C4-2B (cell line): ENCODE measurements around the gene EDN3.

Source experiments
- H3K27ac ChIP-seq: fragments of 450-650 bp; 2 replicates; pipeline ENCODE4 v1.5.1; 2017
- ZFX ChIP-seq: fragments of 450-650 bp; IDR thresholded peaks from 2 replicates; pipeline ENCODE4 v1.6.1; 2017
- TF ChIP-seq, protein P1 (sequence below): fragments of 450-650 bp; conservative IDR thresholded peaks from 2 replicates; pipeline ENCODE4 v1.5.1; 2017; ENCODE audit warnings: mild to moderate bottlenecking

EDN3 gene

GRCh38 chr20:59361411-59361810, 61.0 kb downstream of the EDN3 start:
- TF ChIP-seq, protein P1, sequence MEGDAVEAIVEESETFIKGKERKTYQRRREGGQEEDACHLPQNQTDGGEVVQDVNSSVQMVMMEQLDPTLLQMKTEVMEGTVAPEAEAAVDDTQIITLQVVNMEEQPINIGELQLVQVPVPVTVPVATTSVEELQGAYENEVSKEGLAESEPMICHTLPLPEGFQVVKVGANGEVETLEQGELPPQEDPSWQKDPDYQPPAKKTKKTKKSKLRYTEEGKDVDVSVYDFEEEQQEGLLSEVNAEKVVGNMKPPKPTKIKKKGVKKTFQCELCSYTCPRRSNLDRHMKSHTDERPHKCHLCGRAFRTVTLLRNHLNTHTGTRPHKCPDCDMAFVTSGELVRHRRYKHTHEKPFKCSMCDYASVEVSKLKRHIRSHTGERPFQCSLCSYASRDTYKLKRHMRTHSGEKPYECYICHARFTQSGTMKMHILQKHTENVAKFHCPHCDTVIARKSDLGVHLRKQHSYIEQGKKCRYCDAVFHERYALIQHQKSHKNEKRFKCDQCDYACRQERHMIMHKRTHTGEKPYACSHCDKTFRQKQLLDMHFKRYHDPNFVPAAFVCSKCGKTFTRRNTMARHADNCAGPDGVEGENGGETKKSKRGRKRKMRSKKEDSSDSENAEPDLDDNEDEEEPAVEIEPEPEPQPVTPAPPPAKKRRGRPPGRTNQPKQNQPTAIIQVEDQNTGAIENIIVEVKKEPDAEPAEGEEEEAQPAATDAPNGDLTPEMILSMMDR = no peak
- no peak for TF ChIP-seq ZFX

DNA sequence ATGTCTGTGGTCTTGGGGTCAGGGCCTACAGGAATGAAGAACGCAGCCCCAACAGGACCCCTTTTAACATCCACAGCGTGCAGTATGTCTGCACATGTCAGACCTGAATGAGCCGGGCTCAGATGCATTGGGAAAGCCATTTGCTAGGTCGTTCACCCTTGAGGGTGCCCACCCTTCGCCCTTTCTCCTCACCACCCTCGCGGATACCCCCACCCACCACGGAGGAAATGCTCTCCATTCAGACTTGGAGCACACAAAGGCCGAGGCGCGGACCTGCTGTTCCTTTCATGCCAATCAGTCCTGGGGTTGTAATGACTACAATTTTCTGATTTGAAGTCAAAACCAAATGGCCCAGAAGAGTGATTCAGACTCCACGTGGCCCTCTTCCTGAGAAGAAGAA, 62.7 kb downstream of the EDN3 start:
- H3K27ac ChIP-seq = no peak overlapping the region
- TF ChIP-seq ZFX = no peak
- TF ChIP-seq, protein P1 = no peak

More at GRCh38 chr20:59361411-59361810, 61.0 kb downstream of the EDN3 start:
- no peak overlapping the region for H3K27ac ChIP-seq

DNA sequence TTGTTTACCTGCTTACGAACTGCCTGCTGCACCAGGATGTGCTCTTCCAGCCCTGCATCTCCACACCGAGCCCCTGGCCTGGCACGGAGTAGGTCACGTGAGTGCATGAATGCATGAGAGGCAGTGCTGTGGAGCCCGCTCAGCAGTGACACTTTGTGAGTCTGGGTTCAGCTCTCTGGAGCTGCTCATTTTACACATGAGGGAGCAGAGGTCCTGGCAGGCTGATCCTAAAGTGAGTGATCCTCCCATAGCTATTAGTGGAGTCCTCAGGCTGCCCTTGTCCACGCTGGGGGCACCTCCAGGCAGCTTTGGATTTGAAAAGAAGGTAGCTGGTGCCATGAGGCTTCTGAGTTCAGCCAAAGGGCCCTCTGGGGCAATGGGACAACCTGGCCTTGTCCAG, 64.2 kb downstream of the EDN3 start:
- H3K27ac ChIP-seq = no peak overlapping the region
- no peak for TF ChIP-seq ZFX
- TF ChIP-seq, protein P1 = no peak

- TF ChIP-seq ZFX = no peak
- TF ChIP-seq, protein P1 = no peak
These were observed 65.3 kb downstream of the EDN3 start for GRCh38 chr20:59365611-59366285.

GRCh38 chr20:59371431-59371830, 71.0 kb downstream of the EDN3 start:
- TF ChIP-seq, protein P1 = no peak
- no peak for TF ChIP-seq ZFX
- H3K27ac ChIP-seq = no peak overlapping the region

More at GRCh38 chr20:59365611-59366285, 65.3 kb downstream of the EDN3 start:
- H3K27ac ChIP-seq = no peak overlapping the region

GRCh38 chr20:59374261-59374660, 73.8 kb downstream of the EDN3 start:
- no peak overlapping the region for H3K27ac ChIP-seq
- TF ChIP-seq ZFX = no peak
- TF ChIP-seq, protein P1 = no peak

GRCh38 chr20:59375541-59375940, 75.1 kb downstream of the EDN3 start:
- no peak overlapping the region for H3K27ac ChIP-seq

More at GRCh38 chr20:59375541-59375940, 75.1 kb downstream of the EDN3 start:
- TF ChIP-seq ZFX = no peak
- TF ChIP-seq, protein P1 = no peak
